SK-N-SH (cell line): Measurements from ENCODE around the gene MBTPS1. TPM values are rescaled to one million over a fixed set of nuclear protein-coding genes. Genes with fewer than 3 reads are reported as not detected.

ENCODE experiments used
- CTCF ChIA-PET: fragments of 300-600, 350-600 bp; formaldehyde crosslinking; extraction: SDS; loops from one replicate; lab custom pipeline; 2021; lab: Yijun Ruan, JAX
- POLR2A ChIA-PET: fragments of 350-600 bp; sonication (Branson Sonifier 250); formaldehyde crosslinking; extraction: SDS; loops from one replicate; lab custom pipeline; 2020; ENCODE audit warnings: antibody characterized with exemption, inconsistent platforms; lab: Yijun Ruan, JAX
- DNase-seq: peaks from one replicate; pipeline ENCODE4 v3.0.0; 2012
- H2AFZ ChIP-seq: fragments of 200-600 bp; sonication (generic); 2 replicates; pipeline ENCODE4 v1.8.1; 2016; ENCODE audit warnings: antibody characterized with exemption, mild to moderate bottlenecking, low read depth
- H3F3A ChIP-seq: fragments of 200-600 bp; sonication (generic); replicated peaks from 2 replicates; pipeline ENCODE3; 2016; ENCODE audit warnings: antibody characterized with exemption, mild to moderate bottlenecking; ENCODE audit not compliant: insufficient read depth
- H3K27ac ChIP-seq, 2 experiments: fragments of 200-500 bp in 1 of 2; fragments of 200-600 bp in 1 of 2; sonication (Bioruptor generic) in 1 of 2; sonication (generic), shearing (Covaris generic) in 1 of 2; 2 replicates each; pipeline versions ENCODE4 v1.5.1 to v1.6.1; 2014 to 2016; ENCODE audit warnings: low read depth in 2 of 2, inconsistent platforms in 1 of 2, low read length in 1 of 2, mild to moderate bottlenecking in 1 of 2, mixed read lengths in 1 of 2
- H3K27me3 ChIP-seq: fragments of 200-600 bp; sonication (generic), shearing (Covaris generic); 2 replicates; pipeline ENCODE4 v1.6.1; 2016; ENCODE audit warnings: mixed run types; ENCODE audit not compliant: insufficient read depth
- H3K36me3 ChIP-seq, 2 experiments: fragments of 200-500 bp in 1 of 2; fragments of 200-600 bp in 1 of 2; sonication (Bioruptor generic) in 1 of 2; sonication (generic) in 1 of 2; replicated peaks in 1 of 2; 2 replicates each; pipeline versions ENCODE3 to v1.5.1; 2014 to 2016; ENCODE audit warnings: low read length in 1 of 2, mild to moderate bottlenecking in 1 of 2; ENCODE audit not compliant: insufficient read depth in 2 of 2, control insufficient read depth in 1 of 2
- H3K4me1 ChIP-seq, 2 experiments: fragments of 200-500 bp in 1 of 2; fragments of 200-600 bp in 1 of 2; sonication (Bioruptor generic) in 1 of 2; sonication (generic), shearing (Covaris generic) in 1 of 2; 2 replicates each; pipeline versions ENCODE4 v1.5.1 to v1.6.1; 2014 to 2016; ENCODE audit warnings: low read depth in 1 of 2, low read length in 1 of 2, mixed run types in 1 of 2; ENCODE audit not compliant: insufficient read depth in 2 of 2, control insufficient read depth in 1 of 2
- H3K4me2 ChIP-seq: fragments of 200-600 bp; sonication (generic), shearing (Covaris generic); 2 replicates; pipeline ENCODE4 v1.6.1; 2017; ENCODE audit warnings: mixed run types
- H3K4me3 ChIP-seq, 2 experiments: fragments of 200-500 bp in 1 of 2; fragments of 200-600 bp in 1 of 2; sonication (Bioruptor generic) in 1 of 2; sonication (generic), shearing (Covaris generic) in 1 of 2; 2 replicates each; pipeline versions ENCODE4 v1.5.1 to v1.8.1; 2014 to 2016; ENCODE audit warnings: low read depth in 2 of 2, inconsistent platforms in 1 of 2, low read length in 1 of 2, mild to moderate bottlenecking in 1 of 2, mixed read lengths in 1 of 2, moderate library complexity in 1 of 2
- H3K79me2 ChIP-seq: fragments of 200-600 bp; sonication (generic); 2 replicates; pipeline ENCODE4 v1.8.1; 2017; ENCODE audit warnings: mild to moderate bottlenecking; ENCODE audit not compliant: insufficient read depth
- H3K9ac ChIP-seq: fragments of 200-600 bp; sonication (generic); 2 replicates; pipeline ENCODE4 v1.6.1; 2017; ENCODE audit warnings: mixed run types
- H3K9me2 ChIP-seq: fragments of 200-600 bp; sonication (generic); 2 replicates; pipeline ENCODE4 v1.6.1; 2017; ENCODE audit warnings: mixed run types
- H3K9me3 ChIP-seq: fragments of 200-600 bp; sonication (generic); 2 replicates; pipeline ENCODE4 v1.6.1; 2017; ENCODE audit warnings: mixed run types, mild to moderate bottlenecking, moderate library complexity
- H4K20me1 ChIP-seq: fragments of 200-600 bp; sonication (generic); 2 replicates; pipeline ENCODE4 v1.6.1; 2017; ENCODE audit warnings: mild to moderate bottlenecking, mixed run types; ENCODE audit not compliant: insufficient read depth
- CHD2 ChIP-seq: fragments of 150-350 bp; IDR thresholded peaks from 2 replicates; pipeline ENCODE4 v1.6.1; 2018; ENCODE audit warnings: low read length; ENCODE audit not compliant: partially characterized antibody
- ELF1 ChIP-seq: IDR thresholded peaks from 2 replicates; pipeline ENCODE4 v1.4.0; 2012
- EP300 ChIP-seq, 2 experiments: IDR thresholded peaks; 2 replicates each; pipeline versions ENCODE4 v1.4.0 to v1.6.1; 2012; ENCODE audit warnings: borderline replicate concordance in 1 of 2, low read depth in 1 of 2, low read length in 1 of 2
- EZH2phosphoT487 ChIP-seq: fragments of 200-600 bp; sonication (generic); IDR thresholded peaks from 2 replicates; pipeline ENCODE4 v1.6.1; 2017; ENCODE audit warnings: low read depth, mixed run types, mild to moderate bottlenecking, antibody characterized with exemption, moderate library complexity, borderline replicate concordance
- FOSL2 ChIP-seq: IDR thresholded peaks from 2 replicates; pipeline ENCODE4 v1.4.0; 2012; ENCODE audit warnings: low read depth, mild to moderate bottlenecking, moderate library complexity, borderline replicate concordance
- FOXJ3 ChIP-seq: sonication (generic); formaldehyde crosslinking; IDR thresholded peaks from 2 replicates; pipeline ENCODE4 v1.5.1; 2020; ENCODE audit warnings: mild to moderate bottlenecking, missing genetic modification reagents
- GABPA ChIP-seq: IDR thresholded peaks from 2 replicates; pipeline ENCODE4 v1.4.0; 2012; ENCODE audit warnings: low read depth, mild to moderate bottlenecking
- JUND ChIP-seq: IDR thresholded peaks from 2 replicates; pipeline ENCODE4 v1.4.0; 2012
- MAX ChIP-seq: IDR thresholded peaks from 2 replicates; pipeline ENCODE4 v1.4.0; 2012; ENCODE audit warnings: low read depth
- MEF2A ChIP-seq: IDR thresholded peaks from 2 replicates; pipeline ENCODE4 v1.4.0; 2012; ENCODE audit warnings: low read depth, borderline replicate concordance
- MXI1 ChIP-seq: IDR thresholded peaks from 2 replicates; pipeline ENCODE4 v1.6.1; 2012; ENCODE audit warnings: mild to moderate bottlenecking, low read depth, low read length, improper control_type of control experiment
- NRF1 ChIP-seq: IDR thresholded peaks from 2 replicates; pipeline ENCODE4 v1.6.1; 2012; ENCODE audit warnings: low read depth, mild to moderate bottlenecking, low read length
- POLR2AphosphoS5 ChIP-seq: IDR thresholded peaks from 2 replicates; pipeline ENCODE4 v1.6.1; 2012; ENCODE audit warnings: low read depth, low read length
- REST ChIP-seq: IDR thresholded peaks from 2 replicates; pipeline ENCODE4 v1.6.1; 2012; ENCODE audit warnings: mild to moderate bottlenecking, low read depth, low read length, moderate library complexity
- RFX5 ChIP-seq: IDR thresholded peaks from 2 replicates; pipeline ENCODE4 v1.6.1; 2012; ENCODE audit warnings: mild to moderate bottlenecking, improper control_type of control experiment, low read length
- USF1 ChIP-seq: IDR thresholded peaks from 2 replicates; pipeline ENCODE4 v1.4.0; 2012; ENCODE audit warnings: low read depth, borderline replicate concordance
- YY1 ChIP-seq: IDR thresholded peaks from 2 replicates; pipeline ENCODE4 v1.4.0; 2012; ENCODE audit warnings: low read depth, mild to moderate bottlenecking
- WGBS: methylation state at CpG from one replicate; pipeline ENCODE4 v1.1.6; 2017; ENCODE audit warnings: low lambda C conversion rate; 5-methylcytosine and 5-hydroxymethylcytosine counted together
- polyA plus RNA-seq, 3 experiments: library from polyadenylated mRNA; depleted of rRNA; stranded (reverse); fragments of >200 nt; gene quantifications; 2 replicates each; pipeline ENCODE4 v1.2.3, GENCODE V29; 2012

Gene MBTPS1
- polyA plus RNA-seq, 1 of the 3 experiments (the other 2 are of a cell fraction): 84.9 TPM

DNA sequence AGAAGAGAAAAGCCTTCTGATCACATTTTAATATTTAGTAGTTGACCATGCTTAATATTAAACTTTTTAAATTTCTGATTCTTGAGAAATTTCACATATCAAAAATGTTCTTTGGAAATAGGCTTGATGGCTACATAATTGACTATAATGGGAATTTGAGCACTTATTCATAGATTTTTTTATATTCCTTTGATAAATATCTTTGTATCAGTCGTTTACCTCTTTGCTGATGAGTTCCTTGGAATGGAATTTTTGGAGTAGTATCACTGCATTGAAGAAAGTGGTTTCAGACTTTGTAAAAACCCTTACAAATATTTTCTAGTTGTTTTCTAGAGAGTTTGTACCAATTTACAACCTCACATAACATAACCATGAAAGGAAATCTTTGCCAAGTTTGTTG, 43.1 kb upstream of the MBTPS1 start (continued):
- no peak for TF ChIP-seq REST
- no peak for TF ChIP-seq GABPA
- TF ChIP-seq MXI1: no peak

DNA sequence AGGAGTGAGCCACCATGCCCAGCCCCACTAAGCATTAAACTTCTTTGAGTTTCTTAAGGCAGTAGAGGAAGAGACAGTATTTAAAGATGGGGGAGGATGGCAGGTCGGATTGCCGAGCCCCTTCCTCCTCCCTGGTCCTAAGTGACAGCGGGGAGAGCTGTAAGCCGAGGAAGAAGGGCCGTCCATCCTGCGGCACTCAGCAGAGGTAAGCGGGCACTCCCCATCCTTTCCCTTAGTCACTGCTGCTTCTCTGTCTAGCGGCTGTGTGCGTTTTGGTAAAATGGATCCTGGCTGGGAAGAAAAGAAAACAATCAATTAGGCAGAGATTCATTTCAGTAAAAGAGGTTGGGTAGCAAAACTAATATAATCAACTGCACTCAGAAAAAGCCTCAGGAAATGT, 42.3 kb upstream of the MBTPS1 start:
- Histone ChIP-seq H3K4me3 (peak overlapping the region in 1 of 2 experiments; percentile 4; a peak in 1 of 4 replicates), H3F3A (no peaks in the 10 kb centered on the region), H4K20me1 (no peaks in the 10 kb centered on the region), H3K4me1 (peaks cover 0 to 2% of the 10 kb centered on the region in 2 experiments; a peak in 1 of 4 replicates), H3K36me3 (no peaks in the 10 kb centered on the region), H3K27me3 (peaks cover 16% of the 10 kb centered on the region; the same call in 1 of the 2 replicates), H3K9me3 (no peaks in the 10 kb centered on the region), H3K9ac (no peak overlapping the region), H3K4me2 (peak overlapping the region; percentile 46), H3K27ac (no peak overlapping the region), H3K79me2 (no peaks in the 10 kb centered on the region), H3K9me2 (no peaks in the 10 kb centered on the region), H2AFZ (peak overlapping the region; percentile 9; the same call in 1 of the 2 replicates)
- ChIA-PET POLR2A (no interaction called here), CTCF (interaction anchor here (0.7 to 1.0 kb wide), 2 partner anchors 16 to 25 kb away, joined by 3 to 4 read pairs; no protein-coding TSS in a partner anchor)
- WGBS: 18% methylated on average over 7 of the region's 9 CpGs
- TF ChIP-seq EP300 (IDR thresholded peaks at IDR 0.05; ENCODE audit: borderline replicate concordance in 1 of 2, low read depth in 1 of 2, low read length in 1 of 2) (no peak), USF1 (no peak), EZH2phosphoT487 (no peak), CHD2 (no peak), MAX (no peak), POLR2AphosphoS5 (no peak), MEF2A (no peak), ELF1 (no peak), FOSL2 (no peak), YY1 (no peak), FOXJ3 (CRISPR knock-in tag) (no peak), RFX5 (no peak), NRF1 (no peak), JUND (no peak)
- DNase-seq: peak; percentile 45
